ENCODE measurements around the gene TRIM9. TPM values are rescaled to one million over a fixed set of nuclear protein-coding genes. Genes with fewer than 3 reads are reported as not detected.

The TRIM9 gene
- total RNA-seq, 1 donor from 2014 or later, result 0.92 TPM

- no peaks in the 10 kb centered on the region for H3K27me3 ChIP-seq (ENCODE audit: control insufficient read depth, insufficient read depth, low read length)
- no peaks in the 10 kb centered on the region for H3K36me3 ChIP-seq (ENCODE audit: control insufficient read depth, insufficient read depth, low read length)
- no peak for DNase-seq (ENCODE audit: low read depth)
- no peak for TF ChIP-seq CTCF (IDR thresholded peaks at IDR 0.05; ENCODE audit: insufficient read depth, low read length, poor library complexity, severe bottlenecking)
- no peak overlapping the region for H3K4me3 ChIP-seq (ENCODE audit: low read depth, low read length)
Measured at GRCh38 chr14:50967790-50968189, 127.1 kb downstream of the TRIM9 start.

GRCh38 chr14:50967103-50967502 is 127.8 kb downstream of the TRIM9 start:
- H3K27me3 ChIP-seq (ENCODE audit: control insufficient read depth, insufficient read depth, low read length), result no peaks in the 10 kb centered on the region
- no peak overlapping the region for H3K4me3 ChIP-seq (ENCODE audit: low read depth, low read length)
- DNase-seq (ENCODE audit: low read depth), result no peak
- H3K36me3 ChIP-seq (ENCODE audit: control insufficient read depth, insufficient read depth, low read length), result no peaks in the 10 kb centered on the region
- TF ChIP-seq CTCF (IDR thresholded peaks at IDR 0.05; ENCODE audit: insufficient read depth, low read length, poor library complexity, severe bottlenecking), result no peak

GRCh38 chr14:50964683-50965390 is 130.1 kb downstream of the TRIM9 start:
- no peak overlapping the region for H3K4me3 ChIP-seq (ENCODE audit: low read depth, low read length)
- peak; percentile 83 for DNase-seq (ENCODE audit: low read depth)
- H3K36me3 ChIP-seq (ENCODE audit: control insufficient read depth, insufficient read depth, low read length), result no peaks in the 10 kb centered on the region
- H3K27me3 ChIP-seq (ENCODE audit: control insufficient read depth, insufficient read depth, low read length), result no peaks in the 10 kb centered on the region
- no peak for TF ChIP-seq CTCF (IDR thresholded peaks at IDR 0.05; ENCODE audit: insufficient read depth, low read length, poor library complexity, severe bottlenecking)

- H3K36me3 ChIP-seq (ENCODE audit: control insufficient read depth, insufficient read depth, low read length), result no peaks in the 10 kb centered on the region
- no peak for DNase-seq (ENCODE audit: low read depth)
- H3K27me3 ChIP-seq (ENCODE audit: control insufficient read depth, insufficient read depth, low read length), result no peaks in the 10 kb centered on the region
- no peak overlapping the region for H3K4me3 ChIP-seq (ENCODE audit: low read depth, low read length)
- no peak for TF ChIP-seq CTCF (IDR thresholded peaks at IDR 0.05; ENCODE audit: insufficient read depth, low read length, poor library complexity, severe bottlenecking)
Measured at GRCh38 chr14:50963919-50964318, 131.0 kb downstream of the TRIM9 start.

- Histone ChIP-seq H3K4me3 (ENCODE audit: low read depth, low read length) (no peak overlapping the region), H3K27me3 (ENCODE audit: control insufficient read depth, insufficient read depth, low read length) (no peaks in the 10 kb centered on the region), H3K36me3 (ENCODE audit: control insufficient read depth, insufficient read depth, low read length) (no peaks in the 10 kb centered on the region)
- no peak for TF ChIP-seq CTCF (IDR thresholded peaks at IDR 0.05; ENCODE audit: insufficient read depth, low read length, poor library complexity, severe bottlenecking)
- DNase-seq (ENCODE audit: low read depth), result peak; percentile 69
Measured at GRCh38 chr14:50961605-50962221, 133.2 kb downstream of the TRIM9 start.

Data from kidney epithelial cell (primary cell).